D341Med (cell line): ENCODE results near the gene KLC1.

ENCODE experiments used
- DNase-seq: peaks from one replicate; pipeline ENCODE4 v3.0.0; 2012; ENCODE audit warnings: low spot score

Gene KLC1

DNA sequence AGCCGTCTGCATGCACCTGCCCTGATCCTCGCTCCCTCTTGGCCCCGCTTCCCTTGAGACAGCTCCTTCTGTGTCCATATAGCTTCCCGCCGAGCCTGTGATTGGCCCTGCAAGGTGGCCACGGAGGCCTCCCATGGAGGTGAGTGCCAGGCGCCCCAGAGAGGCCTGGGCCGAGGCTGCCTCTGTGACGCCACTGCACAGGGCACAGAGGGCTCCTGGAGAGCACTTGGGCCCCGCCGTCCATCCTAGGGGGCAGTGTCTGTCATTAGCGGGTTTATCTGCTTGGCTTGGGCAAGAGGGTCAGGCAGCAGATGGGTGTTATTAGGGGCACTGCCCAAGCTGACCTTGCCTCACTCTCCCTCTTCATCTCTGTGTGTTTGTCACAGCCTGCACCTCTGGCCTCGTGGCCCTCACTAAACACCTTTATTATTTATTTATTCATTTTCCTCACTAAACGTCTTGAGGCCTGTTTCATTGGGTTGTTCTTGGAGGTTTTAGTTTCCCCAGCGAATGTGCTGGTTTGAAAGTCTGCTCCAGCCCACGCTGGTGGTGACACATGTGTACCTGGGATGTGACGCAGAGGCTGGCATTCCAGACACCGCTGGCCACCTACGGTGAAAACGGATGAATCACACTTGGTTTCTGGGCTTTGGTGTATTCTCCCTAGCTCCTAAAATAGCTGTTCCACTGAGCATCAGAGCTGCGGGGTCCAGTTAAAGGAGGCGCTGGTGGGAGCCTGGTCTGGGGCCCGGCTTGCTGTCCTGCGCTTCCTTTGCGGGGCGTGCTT is 92.5 kb downstream of the KLC1 start:
- DNase-seq, result no peak

DNA sequence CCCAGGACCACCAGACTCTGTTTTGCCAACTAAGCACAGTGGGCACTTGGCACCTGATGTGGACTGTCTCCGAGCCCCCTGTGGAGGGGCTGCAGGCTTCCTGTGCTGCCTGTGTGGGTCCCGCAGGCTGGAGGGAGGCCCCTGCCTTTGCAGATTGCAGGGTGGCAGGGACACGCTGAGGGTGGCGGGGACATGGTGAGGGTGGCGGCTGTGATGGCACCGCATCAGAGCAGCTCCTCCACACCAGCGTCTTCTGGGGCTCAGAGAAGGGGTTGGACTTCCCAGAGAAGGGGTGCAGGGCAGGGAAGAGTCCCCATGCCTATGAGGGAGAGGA is 94.7 kb downstream of the KLC1 start:
- DNase-seq, result no peak

DNA sequence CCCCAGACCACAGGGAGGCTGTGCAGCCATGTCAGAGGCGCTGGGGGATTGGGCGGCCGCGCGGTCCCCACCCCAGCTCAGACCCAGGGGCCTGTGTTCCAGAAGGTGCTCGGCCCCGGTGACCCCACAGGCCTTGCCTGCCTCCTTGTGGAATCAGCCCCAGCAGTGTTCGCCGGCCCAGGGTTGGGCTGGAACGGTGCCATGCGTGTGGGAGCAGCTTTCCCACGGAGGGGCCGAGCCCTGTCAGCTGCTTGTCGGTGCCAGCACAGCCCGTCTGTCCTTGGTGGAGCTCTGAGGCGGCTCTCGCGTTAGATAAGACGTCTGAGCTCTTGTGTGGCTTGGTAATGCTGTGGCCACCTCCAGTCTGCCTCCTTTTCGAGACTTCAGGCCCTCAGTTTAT is 95.1 kb downstream of the KLC1 start:
- no peak for DNase-seq

DNA sequence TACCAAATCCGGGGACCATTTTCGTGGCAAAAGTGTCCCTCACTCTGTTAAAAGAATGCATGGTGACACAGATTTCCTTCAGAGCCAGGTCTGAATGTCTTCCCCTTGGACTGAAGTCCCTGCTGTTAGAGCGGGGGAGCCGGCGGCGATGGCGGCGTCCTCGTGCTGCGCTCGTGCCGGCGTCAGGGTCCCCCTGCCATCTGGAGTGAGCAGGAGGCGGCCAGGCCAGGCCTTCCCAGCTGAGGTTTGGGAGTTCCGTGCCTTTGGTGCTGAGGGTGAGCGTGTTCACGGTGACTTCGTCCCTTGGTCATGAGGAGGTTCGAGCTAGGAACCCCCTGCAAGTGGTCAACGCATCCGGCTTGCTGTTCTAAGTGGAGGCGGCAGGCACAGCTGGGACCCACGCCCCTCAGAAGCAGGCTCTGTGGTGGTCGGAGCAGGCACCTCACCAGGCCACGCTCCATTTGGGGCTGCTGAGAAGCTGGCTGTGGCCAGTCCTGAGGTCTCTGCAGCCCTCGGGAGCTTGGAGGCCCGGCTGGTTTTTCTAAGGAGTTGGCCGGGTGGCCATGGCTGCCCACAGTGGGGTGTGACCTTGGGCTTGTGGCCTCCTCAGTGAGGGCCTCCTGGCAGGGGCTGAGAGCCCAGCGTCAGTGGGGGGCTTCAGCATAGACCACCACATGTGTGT is 96.1 kb downstream of the KLC1 start:
- no peak for DNase-seq

DNA sequence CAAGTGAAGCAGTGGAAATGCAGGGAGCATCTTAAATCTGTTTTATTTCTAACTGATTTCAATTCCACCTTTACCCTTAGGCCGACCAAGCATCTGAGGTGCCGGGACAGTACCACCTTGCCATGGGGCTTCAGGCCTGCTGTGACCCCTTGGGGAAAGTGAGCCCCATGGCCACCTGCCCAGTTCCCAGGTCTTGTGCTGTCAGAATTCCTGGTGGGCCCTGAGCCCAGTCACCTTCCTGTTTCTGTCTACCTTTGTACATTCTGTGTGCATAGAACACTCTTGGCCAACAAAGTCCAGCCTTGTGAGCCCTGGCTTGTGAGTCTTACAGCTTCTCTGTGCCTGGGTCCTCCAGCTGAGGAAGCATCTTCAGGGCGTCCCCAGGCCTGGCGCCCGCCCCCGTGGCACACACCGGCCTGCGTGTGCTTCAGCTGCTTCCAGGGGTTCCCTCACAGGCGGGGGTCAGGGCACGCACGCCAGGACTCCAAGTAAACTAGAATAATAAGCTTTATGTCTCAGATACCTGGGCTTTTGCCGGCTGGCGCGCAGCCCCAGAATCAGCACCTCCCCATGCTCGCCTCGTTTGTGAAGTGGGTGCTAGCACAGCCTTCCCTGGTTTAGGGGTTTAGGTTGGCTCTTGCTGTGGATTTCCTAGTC is 96.9 kb downstream of the KLC1 start:
- no peak for DNase-seq

DNA sequence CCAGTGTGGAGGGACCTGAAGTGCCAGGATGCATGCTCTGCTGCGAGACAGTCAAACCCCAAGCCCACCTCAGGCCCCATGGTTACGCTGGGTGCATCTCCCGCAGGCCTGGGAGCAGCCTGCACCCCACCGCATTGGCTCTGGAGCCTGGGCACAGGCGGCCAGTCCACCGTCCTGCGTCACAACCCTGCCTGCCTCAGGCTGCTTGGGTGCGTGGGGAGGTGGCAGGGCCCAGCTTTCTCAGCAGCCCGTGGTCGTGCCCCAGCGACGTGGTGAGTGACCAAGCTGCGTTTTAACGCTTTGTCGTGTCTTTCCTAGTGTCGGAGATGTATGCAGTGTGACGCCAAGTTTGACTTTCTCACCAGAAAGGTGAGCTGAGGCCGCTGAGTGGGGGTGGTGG is 97.5 kb downstream of the KLC1 start:
- no peak for DNase-seq

DNA sequence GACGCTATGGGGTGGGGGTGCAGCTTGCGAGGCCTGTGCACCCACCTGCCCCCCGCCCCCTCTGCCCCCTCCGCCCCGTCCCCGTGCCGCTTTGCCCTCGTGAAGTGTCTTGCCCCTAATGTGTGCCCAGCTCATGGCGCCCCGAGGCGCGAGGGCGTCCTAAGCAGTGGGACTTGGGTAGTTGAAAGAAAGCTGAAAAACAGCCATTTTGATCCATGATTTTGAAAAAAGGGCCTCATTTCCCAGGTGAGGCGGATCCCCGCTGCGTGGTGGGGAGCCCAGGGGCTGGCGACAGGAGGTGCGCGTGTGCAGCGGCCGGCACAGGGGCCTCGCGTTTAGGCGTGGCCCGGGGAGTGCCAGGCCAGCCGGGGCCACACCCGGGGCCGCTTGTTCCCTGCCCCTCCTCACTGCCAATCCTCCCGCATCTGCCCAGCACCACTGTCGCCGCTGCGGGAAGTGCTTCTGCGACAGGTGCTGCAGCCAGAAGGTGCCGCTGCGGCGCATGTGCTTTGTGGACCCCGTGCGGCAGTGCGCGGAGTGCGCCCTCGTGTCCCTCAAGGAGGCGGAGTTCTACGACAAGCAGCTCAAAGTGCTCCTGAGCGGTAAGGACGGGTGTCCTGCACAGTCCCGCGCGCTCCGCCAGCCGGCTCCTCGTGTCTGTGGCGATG is 98.4 kb downstream of the KLC1 start:
- DNase-seq, result no peak

DNA sequence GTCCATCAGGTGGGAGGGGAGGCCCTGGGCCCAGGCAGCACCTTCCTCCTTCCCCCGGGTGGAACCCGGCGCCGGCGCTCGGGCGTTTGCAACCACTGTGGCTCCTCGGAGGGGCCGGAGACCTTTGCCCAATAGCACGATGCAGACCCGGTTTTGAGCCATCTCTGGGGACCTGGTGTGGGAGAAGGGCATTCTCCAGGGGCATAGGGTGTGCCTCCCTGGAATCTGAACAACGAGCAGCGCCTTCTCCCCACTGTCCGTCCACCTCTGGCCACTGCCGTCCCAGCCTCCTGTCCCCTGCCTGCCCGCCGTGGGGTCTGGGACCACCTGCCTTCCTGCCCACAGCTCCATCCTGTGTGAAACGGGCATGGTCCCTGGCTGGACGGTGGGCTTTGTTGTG is 99.1 kb downstream of the KLC1 start:
- DNase-seq, result no peak

DNA sequence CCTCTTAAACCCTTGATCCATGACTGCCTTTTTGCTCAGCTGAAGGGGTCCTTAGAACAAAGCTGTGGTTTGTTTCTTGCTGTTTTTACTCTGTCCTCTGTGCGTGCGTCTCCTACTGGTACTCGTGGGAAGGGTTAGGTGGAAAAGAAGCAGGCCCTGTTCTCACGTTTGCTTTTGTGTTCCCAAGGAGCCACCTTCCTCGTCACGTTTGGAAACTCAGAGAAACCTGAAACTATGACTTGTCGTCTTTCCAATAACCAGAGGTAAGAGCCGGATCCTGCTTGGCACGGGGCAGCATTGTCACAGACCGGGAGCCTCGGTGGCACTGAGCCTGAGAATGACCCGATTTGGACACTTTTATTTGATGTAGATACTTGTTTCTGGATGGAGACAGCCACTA is 99.7 kb downstream of the KLC1 start:
- no peak for DNase-seq

DNA sequence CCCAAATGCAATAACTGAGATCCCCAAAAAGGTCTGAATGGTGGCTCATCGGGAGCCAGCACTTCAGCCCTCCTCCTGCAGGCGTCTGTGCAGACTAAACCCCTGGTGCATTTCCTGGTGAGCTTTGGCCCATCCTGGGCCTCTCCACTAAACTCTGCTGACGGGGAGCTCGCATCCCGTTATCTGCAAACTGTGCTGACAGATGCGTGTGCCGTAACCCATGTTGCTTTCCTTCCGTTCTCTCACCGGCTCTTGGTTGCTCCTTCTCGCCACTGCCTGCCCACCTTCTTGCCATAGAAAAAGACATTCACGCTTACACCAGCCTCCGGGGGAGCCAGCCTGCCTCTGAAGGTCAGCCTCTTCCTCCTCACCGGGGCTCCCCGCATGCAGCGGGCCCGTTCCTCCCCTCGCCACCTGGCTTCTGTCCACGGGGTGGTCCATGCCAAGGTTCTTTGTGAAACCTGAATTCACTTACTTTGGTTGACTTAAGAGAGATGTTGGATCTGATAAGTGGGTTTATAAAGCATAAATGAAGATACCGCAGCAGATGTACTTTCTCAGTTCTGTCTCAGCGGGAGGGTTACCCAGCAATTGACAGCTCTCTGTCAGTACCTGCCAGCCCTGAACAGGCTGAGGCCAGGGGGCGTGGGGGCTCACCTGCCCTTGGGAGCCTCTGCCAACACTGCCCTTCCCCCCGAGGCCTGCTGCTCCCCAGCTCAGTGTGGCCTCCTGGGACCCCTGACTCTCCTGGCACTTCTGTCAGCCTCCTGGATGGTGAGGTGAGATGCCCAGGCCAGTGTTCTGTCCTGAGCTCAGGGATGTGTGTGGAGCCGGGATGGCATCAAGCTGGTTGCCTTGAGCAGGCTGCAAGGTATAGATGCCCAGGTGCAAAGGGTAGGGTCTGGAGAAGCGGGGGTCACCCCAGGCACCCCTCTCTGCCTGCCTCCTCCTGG is 100.8 kb downstream of the KLC1 start:
- DNase-seq, result no peak

DNA sequence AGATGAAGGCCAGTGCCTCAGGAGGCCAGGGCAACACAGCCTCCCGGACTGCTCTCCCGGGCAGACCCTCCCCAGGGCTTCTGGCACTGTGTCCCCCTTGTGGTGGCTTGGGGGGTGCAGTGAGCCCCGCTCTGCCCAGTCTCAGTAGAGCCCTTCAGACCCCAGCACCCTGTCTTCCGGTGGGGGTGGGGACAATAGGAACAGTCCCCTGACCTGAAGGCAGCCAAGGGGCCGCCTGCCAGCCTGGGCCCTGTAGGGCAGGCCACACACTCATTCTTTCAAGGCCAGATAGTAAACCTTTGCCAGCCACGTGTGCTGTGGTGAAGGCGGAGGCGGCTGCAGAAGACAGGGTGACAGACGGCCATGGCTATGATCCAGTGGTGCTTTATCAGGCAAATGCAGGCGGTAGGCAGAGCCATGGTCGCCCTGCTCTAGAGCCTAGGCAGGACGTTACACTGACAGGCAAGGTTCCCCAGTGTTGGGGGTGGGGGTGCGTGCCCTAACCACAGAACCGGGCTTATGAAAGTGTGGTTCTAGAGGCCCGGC is 101.6 kb downstream of the KLC1 start:
- no peak for DNase-seq

DNA sequence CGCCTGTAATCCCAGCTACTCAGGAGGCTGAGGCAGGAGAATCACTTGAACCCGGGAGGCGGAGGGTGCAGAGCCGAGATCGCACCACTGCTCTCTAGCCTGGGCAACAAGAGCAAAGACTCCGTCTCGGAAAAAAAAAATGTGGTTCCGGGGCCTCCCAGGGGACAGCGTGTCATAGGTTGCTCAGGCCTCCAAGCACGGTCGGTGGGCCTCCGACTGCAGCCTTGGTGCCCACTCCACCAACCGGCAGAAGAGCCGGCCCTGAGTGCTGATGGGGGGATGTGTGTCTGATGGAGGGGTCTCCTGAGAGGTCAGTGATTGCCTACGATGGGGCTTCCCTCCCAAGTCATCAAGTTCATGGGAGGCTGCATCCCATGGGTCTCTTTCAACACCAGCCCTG is 102.5 kb downstream of the KLC1 start:
- DNase-seq, result no peak

DNA sequence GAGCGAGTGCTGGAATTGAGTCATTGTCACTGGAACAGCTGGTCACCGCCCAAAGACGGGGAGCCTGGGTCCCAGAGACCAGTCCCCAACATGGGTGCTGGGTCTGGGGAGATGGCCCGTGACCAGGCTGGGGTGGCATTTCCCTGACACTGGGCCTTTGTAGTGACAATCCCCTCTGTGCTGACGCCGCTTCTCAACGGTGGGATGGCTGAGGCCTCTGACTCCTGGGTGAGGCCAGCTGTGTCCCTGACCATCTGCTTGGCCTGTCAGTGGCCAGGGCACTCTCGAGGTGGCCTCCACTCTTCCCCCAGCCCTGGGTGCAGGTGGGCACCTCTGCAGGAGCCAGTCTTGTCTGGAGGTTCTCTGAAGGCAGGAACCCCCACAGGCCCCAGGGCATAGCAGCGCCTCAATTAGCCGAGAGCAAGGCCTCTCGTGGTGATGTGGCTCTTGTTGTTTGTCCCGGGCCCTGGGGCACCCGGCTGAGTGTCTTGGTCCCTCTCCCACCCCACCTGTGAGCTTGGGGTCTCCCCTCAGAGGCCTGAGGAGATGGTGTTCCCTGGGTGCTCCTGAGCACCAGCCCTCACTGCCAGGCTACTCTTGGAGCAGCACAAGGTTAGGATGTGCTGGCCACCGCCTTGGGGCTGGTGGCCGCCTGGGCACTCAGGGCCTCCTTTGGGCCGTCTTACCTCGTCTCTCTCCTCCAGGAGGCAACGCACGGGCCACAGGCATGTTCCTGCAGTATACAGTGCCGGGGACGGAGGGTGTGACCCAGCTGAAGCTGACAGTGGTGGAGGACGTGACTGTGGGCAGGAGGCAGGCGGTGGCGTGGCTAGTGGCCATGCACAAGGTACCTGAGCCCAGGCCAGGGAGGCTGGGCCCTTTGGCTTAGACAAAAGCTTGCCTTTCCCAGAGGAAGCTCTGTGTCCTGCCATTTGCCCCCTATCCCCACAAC is 103.2 kb downstream of the KLC1 start:
- no peak for DNase-seq

DNA sequence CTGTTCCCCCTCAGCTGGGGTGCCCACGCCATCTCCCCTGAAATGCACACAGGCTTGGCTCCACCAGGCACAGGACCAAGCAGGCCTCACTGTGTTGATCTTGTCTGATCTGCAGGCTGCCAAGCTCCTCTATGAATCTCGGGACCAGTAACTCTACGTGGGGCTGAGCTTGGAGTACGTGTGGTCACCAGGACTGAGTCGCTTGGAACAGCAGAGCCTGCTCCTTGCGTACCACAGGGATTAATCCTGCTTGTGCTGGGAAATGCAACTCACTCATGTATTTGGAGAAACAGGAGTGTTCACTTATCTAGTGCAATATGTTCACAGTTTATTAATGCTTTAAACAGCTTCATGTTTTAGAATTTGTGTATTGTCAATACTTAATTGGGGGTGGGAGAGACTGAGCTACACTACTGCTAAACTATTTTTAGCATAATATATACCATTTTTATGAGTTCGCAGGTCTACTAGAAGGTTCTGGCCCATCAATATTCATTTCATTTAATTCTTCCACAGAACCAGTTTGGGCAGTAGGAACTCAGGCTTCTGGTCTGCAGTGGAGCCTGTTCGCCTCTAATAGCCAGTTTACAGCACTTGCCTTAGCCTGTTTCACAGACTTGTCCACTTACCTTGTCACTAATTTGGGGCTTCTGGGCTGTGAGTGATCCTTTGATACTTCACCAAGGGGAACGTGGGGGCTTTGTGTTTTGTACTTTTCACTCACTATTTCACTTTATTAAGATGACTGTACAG is 104.0 kb downstream of the KLC1 start:
- no peak for DNase-seq

DNA sequence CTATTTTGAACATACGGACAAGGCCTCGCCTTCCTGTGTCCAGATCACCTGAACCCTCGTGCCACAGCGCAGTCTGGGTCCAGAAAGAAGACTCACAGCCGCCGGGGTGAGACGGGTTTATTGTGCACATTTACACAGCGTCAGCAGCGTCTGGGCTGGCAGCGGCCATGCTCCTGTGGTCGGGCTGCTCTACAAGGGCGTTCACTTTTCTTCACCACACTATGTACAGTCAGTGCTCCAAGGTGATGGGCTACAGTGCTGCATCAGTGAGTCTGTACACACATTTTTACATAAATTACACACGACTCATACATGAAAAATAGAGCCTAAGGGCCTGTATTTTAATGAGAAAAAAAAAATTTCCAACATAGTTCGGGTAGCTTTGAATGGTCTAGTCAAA is 104.6 kb downstream of the KLC1 start:
- DNase-seq, result no peak

DNA sequence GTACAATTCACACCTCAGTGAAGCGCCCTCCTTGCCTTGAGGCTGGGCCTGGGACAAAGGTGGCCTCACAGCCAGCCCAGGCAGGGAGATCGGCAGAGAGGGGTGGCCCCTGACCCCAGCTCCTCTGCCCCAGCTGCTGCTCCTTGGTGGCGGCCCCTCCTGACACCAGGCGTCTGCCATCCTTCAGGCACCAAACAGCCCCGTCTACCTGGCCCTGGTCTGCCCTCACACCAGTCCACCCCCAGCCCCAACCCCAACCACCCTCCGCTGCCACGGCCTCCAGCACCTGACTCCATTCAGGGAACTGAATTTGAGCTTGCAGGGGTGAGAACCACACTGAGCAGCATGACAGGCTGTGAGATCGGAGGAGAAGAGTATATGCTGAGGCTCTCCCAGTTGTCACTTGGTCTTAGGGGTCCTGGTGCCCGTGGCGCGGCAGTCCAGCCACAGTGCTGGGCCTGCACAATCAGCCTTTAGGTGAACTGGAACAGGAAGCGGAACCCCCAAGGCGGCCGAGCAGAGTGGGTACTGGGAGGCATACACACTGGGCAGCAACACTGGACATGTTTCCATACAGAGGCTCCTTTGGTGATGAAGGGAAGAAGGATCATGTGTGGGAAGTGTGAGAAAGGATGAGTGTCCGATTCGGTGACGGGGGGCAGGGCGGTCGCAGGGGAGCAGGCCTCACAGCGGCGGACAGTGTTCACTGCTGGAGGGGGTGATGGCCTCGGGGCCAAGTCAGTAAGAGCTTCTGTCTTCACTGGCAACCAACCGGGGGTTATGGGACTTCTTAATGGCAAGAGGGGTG is 105.3 kb downstream of the KLC1 start:
- no peak for DNase-seq

DNA sequence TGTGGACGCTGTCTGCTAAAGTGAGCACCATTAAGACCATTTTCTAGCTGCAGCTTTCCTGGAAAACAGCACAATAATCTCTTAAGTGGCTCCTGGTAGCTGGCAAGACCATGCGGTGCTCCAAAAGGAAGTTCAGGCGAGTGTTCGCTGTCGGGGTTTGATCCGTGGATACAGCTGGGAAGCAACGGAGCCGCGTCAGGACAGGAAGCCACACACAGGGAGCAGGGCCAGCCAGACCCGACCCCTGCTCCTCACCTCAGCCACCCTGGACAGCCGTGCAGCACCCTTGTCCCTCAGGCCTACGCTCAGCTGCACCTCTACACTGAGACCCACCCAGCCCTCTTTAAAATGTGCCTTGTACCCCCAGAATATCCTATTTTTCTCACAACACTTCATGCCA is 106.0 kb downstream of the KLC1 start:
- DNase-seq, result no peak

DNA sequence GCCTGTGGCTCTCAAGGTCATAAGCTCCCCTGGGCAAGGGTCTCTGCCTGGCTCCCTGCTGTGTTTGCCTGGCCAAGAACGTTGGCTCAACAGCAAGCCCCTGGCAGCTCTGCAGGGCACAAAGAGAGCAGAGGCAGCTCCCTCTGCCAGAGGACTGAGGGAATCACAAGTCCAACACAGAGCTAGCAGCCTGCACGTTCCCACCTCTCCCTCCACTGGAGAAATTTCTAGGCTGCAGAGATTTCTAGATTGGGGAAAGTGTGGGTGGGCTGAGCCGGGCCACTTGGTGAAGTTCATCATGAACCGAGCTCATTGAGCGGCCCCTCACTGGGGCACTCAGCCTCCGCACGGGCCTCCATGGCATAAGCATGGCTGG is 106.4 kb downstream of the KLC1 start:
- DNase-seq, result no peak
